ENCODE measurements around the gene MORN1.
A peak's percentile ranks its signal among the peaks of the same experiment; 100 is the strongest.

MORN1 gene

GRCh38 chr1:2348346-2349325 lies 42.7 kb downstream of the MORN1 start:
- Histone ChIP-seq H3K9me3 (replicated peaks in 1 of 2; ENCODE audit: control insufficient read depth in 2 of 2, insufficient read depth in 1 of 2, low read depth in 1 of 2, low read length in 2 of 2) (peaks cover 0 to 2% of the 10 kb centered on the region in 2 donors), H2BK15ac (ENCODE audit: low read length) (peak overlapping the region; percentile 40), H3K4ac (ENCODE audit: low read length) (peak overlapping the region; percentile 95), H2AK5ac (ENCODE audit: low read depth, low read length) (peak overlapping the region; percentile 96), H2BK120ac (ENCODE audit: low read depth, low read length) (peak overlapping the region; percentile 65), H3K4me2 (ENCODE audit: insufficient read depth, low read length, poor library complexity, severe bottlenecking) (no peak overlapping the region), H4K8ac (ENCODE audit: low read depth, low read length) (no peak overlapping the region), H3K4me1 (ENCODE audit: control insufficient read depth in 2 of 2, insufficient read depth in 1 of 2, low read depth in 1 of 2, low read length in 2 of 2) (peaks cover 26% of the 10 kb centered on the region in 2 donors), H3K79me1 (ENCODE audit: low read depth, low read length) (peaks cover 2% of the 10 kb centered on the region), H3K9ac (ENCODE audit: low read depth, low read length, poor library complexity) (peak overlapping the region; percentile 87), H3K18ac (ENCODE audit: low read length) (peak overlapping the region; percentile 97), H3K23ac (ENCODE audit: low read depth, low read length, poor library complexity) (peak overlapping the region; percentile 98), H3K27ac (replicated peaks; ENCODE audit: low read length) (peak overlapping the region; percentile 24), H2BK5ac (ENCODE audit: low read length) (peak overlapping the region; percentile 88), H3K36me3 (replicated peaks in 1 of 2; ENCODE audit: control insufficient read depth in 2 of 2, insufficient read depth in 2 of 2, low read length in 2 of 2) (no peaks in the 10 kb centered on the region), H2BK12ac (ENCODE audit: low read length) (peak overlapping the region; percentile 98), H3K4me3 (ENCODE audit: low read length in 2 of 2) (peak overlapping the region in 1 of 2 donors; percentile 42), H4K91ac (ENCODE audit: low read depth, low read length, poor library complexity) (peak overlapping the region; percentile 68), H2AFZ (ENCODE audit: low read length) (peak overlapping the region; percentile 43), H3K14ac (ENCODE audit: low read length) (peak overlapping the region; percentile 99), H3K27me3 (ENCODE audit: control insufficient read depth in 3 of 3, insufficient read depth in 3 of 3, low read depth in 1 of 3, low read length in 3 of 3) (no peaks in the 10 kb centered on the region)
- no CpG with 5 or more reads among the region's 59 CpGs for WGBS, 2 donors (ENCODE audit: extremely low coverage in 2 of 2, insufficient read length in 2 of 2, insufficient replicate concordance in 1 of 2)
- DNase-seq (ENCODE audit: low spot score) = no peak

DNA sequence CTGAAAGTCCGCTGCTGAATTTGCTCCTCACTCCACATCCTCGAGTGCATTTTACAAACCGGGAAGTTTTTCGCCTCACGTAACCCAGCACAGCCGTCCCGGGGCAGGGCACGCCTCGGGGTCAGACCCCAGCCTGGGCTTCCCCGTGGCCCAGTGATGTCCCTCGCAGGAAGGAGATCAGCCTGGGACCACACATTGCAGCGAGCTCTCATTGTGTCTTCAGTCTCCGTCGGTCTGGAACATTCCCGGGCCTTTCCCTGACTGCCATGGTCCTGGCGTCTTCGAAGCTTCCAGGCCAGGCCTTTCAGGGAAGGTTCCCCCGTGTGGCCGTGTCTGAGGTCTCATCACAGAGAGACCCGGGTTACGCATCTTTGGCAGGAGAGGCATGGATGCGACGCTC lies 43.5 kb downstream of the MORN1 start:
- peak overlapping the region; percentile 98 for H2BK12ac ChIP-seq (ENCODE audit: low read length)
- peak overlapping the region in 1 of 2 donors; percentile 14 for H3K4me3 ChIP-seq (ENCODE audit: low read length in 2 of 2)
- H4K8ac ChIP-seq (ENCODE audit: low read depth, low read length) = no peak overlapping the region
- peaks cover 0 to 2% of the 10 kb centered on the region in 2 donors for H3K9me3 ChIP-seq (replicated peaks in 1 of 2; ENCODE audit: control insufficient read depth in 2 of 2, insufficient read depth in 1 of 2, low read depth in 1 of 2, low read length in 2 of 2)
- no peak overlapping the region for H3K9ac ChIP-seq (ENCODE audit: low read depth, low read length, poor library complexity)
- peak overlapping the region; percentile 97 for H3K18ac ChIP-seq (ENCODE audit: low read length)
- peak overlapping the region; percentile 24 for H3K27ac ChIP-seq (replicated peaks; ENCODE audit: low read length)
- H3K27me3 ChIP-seq (ENCODE audit: control insufficient read depth in 3 of 3, insufficient read depth in 3 of 3, low read depth in 1 of 3, low read length in 3 of 3) = no peaks in the 10 kb centered on the region
- peak overlapping the region; percentile 98 for H3K23ac ChIP-seq (ENCODE audit: low read depth, low read length, poor library complexity)
- H2BK15ac ChIP-seq (ENCODE audit: low read length) = peak overlapping the region; percentile 40
- H2AFZ ChIP-seq (ENCODE audit: low read length) = no peak overlapping the region
- peak overlapping the region; percentile 68 for H4K91ac ChIP-seq (ENCODE audit: low read depth, low read length, poor library complexity)
- no peak for DNase-seq (ENCODE audit: low spot score)
- H2BK120ac ChIP-seq (ENCODE audit: low read depth, low read length) = peak overlapping the region; percentile 85
- no peaks in the 10 kb centered on the region for H3K36me3 ChIP-seq (replicated peaks in 1 of 2; ENCODE audit: control insufficient read depth in 2 of 2, insufficient read depth in 2 of 2, low read length in 2 of 2)
- H2BK5ac ChIP-seq (ENCODE audit: low read length) = peak overlapping the region; percentile 88
- no peak overlapping the region for H3K4me2 ChIP-seq (ENCODE audit: insufficient read depth, low read length, poor library complexity, severe bottlenecking)
- peak overlapping the region; percentile 95 for H3K4ac ChIP-seq (ENCODE audit: low read length)
- peak overlapping the region; percentile 96 for H2AK5ac ChIP-seq (ENCODE audit: low read depth, low read length)
- H3K14ac ChIP-seq (ENCODE audit: low read length) = peak overlapping the region; percentile 99
- peaks cover 2% of the 10 kb centered on the region for H3K79me1 ChIP-seq (ENCODE audit: low read depth, low read length)
- peaks cover 24% of the 10 kb centered on the region in 2 donors for H3K4me1 ChIP-seq (ENCODE audit: control insufficient read depth in 2 of 2, insufficient read depth in 1 of 2, low read depth in 1 of 2, low read length in 2 of 2)
- WGBS, 2 donors (ENCODE audit: extremely low coverage in 2 of 2, insufficient read length in 2 of 2, insufficient replicate concordance in 1 of 2) = no CpG with 5 or more reads among the region's 23 CpGs

GRCh38 chr1:2347409-2347785 lies 44.0 kb downstream of the MORN1 start:
- H3K9ac ChIP-seq (ENCODE audit: low read depth, low read length, poor library complexity) = no peak overlapping the region
- H3K4ac ChIP-seq (ENCODE audit: low read length) = peak overlapping the region; percentile 76
- H2BK12ac ChIP-seq (ENCODE audit: low read length) = peak overlapping the region; percentile 67
- no peak overlapping the region for H4K91ac ChIP-seq (ENCODE audit: low read depth, low read length, poor library complexity)
- H3K9me3 ChIP-seq (replicated peaks in 1 of 2; ENCODE audit: control insufficient read depth in 2 of 2, insufficient read depth in 1 of 2, low read depth in 1 of 2, low read length in 2 of 2) = peaks cover 0 to 2% of the 10 kb centered on the region in 2 donors
- H3K14ac ChIP-seq (ENCODE audit: low read length) = peak overlapping the region; percentile 25
- H2BK5ac ChIP-seq (ENCODE audit: low read length) = peak overlapping the region; percentile 80
- peak overlapping the region; percentile 85 for H2BK120ac ChIP-seq (ENCODE audit: low read depth, low read length)
- no peaks in the 10 kb centered on the region for H3K27me3 ChIP-seq (ENCODE audit: control insufficient read depth in 3 of 3, insufficient read depth in 3 of 3, low read depth in 1 of 3, low read length in 3 of 3)
- peak overlapping the region; percentile 96 for H2AK5ac ChIP-seq (ENCODE audit: low read depth, low read length)
- no CpG with 5 or more reads among the region's 13 CpGs for WGBS, 2 donors (ENCODE audit: extremely low coverage in 2 of 2, insufficient read length in 2 of 2, insufficient replicate concordance in 1 of 2)
- peak overlapping the region; percentile 24 for H3K18ac ChIP-seq (ENCODE audit: low read length)
- peaks cover 2% of the 10 kb centered on the region for H3K79me1 ChIP-seq (ENCODE audit: low read depth, low read length)
- peak overlapping the region; percentile 60 for H3K23ac ChIP-seq (ENCODE audit: low read depth, low read length, poor library complexity)
- H3K27ac ChIP-seq (replicated peaks; ENCODE audit: low read length) = no peak overlapping the region
- H3K4me1 ChIP-seq (ENCODE audit: control insufficient read depth in 2 of 2, insufficient read depth in 1 of 2, low read depth in 1 of 2, low read length in 2 of 2) = peaks cover 24% of the 10 kb centered on the region in 2 donors
- H3K4me3 ChIP-seq (ENCODE audit: low read length in 2 of 2) = no peak overlapping the region
- H3K4me2 ChIP-seq (ENCODE audit: insufficient read depth, low read length, poor library complexity, severe bottlenecking) = no peak overlapping the region
- no peak overlapping the region for H4K8ac ChIP-seq (ENCODE audit: low read depth, low read length)
- H3K36me3 ChIP-seq (replicated peaks in 1 of 2; ENCODE audit: control insufficient read depth in 2 of 2, insufficient read depth in 2 of 2, low read length in 2 of 2) = no peaks in the 10 kb centered on the region
- no peak overlapping the region for H2AFZ ChIP-seq (ENCODE audit: low read length)
- peak overlapping the region; percentile 98 for H2BK15ac ChIP-seq (ENCODE audit: low read length)
- no peak for DNase-seq (ENCODE audit: low spot score)
